K562 (cell line): Measurements from ENCODE around the gene MDC1. TPM values are rescaled to one million over a fixed set of nuclear protein-coding genes. Genes with fewer than 3 reads are reported as not detected.

Experiments used
- BCL6 ChIP-seq: fragments of 250-450 bp; sonication (Bioruptor Pico); IDR thresholded peaks from 2 replicates; pipeline ENCODE4 v1.4.0; 2020
- DPF2 ChIP-seq: fragments of 450-650 bp; IDR thresholded peaks from 2 replicates; pipeline ENCODE4 v1.6.1; 2016
- POLR3G ChIP-seq: IDR thresholded peaks from 2 replicates; pipeline ENCODE4 v1.6.1; 2011; ENCODE audit not compliant: insufficient read length, insufficient replicate concordance; ENCODE audit errors: extremely low read depth
- RBM34 ChIP-seq: fragments of 200-400 bp; formaldehyde crosslinking; IDR thresholded peaks from 2 replicates; pipeline ENCODE4 v1.6.1; 2018; ENCODE audit warnings: low read length, borderline replicate concordance; ENCODE audit not compliant: insufficient read depth
- TAF1 ChIP-seq: IDR thresholded peaks from 2 replicates; pipeline ENCODE4 v1.6.1; 2011; ENCODE audit warnings: mild to moderate bottlenecking, low read length, moderate library complexity; ENCODE audit not compliant: insufficient read depth, control insufficient read depth, severe bottlenecking; ENCODE audit errors: extremely low read depth
- TRIM25 ChIP-seq: fragments of 450-650 bp; IDR thresholded peaks from 2 replicates; pipeline ENCODE4 v1.7.0; 2016; ENCODE audit warnings: borderline replicate concordance
- ZNF184 ChIP-seq: sonication (generic); formaldehyde crosslinking; IDR thresholded peaks from 2 replicates; pipeline ENCODE4 v1.5.0; 2020; ENCODE audit warnings: missing genetic modification reagents
- ZNF384 ChIP-seq: IDR thresholded peaks from 2 replicates; pipeline ENCODE4 v1.6.1; 2012; ENCODE audit warnings: low read depth, low read length, improper control_type of control experiment
- ZZZ3 ChIP-seq: fragments of 450-650 bp; IDR thresholded peaks from 2 replicates; pipeline ENCODE4 v1.6.1; 2016; ENCODE audit warnings: antibody characterized with exemption, mild to moderate bottlenecking, moderate library complexity
- polyA plus RNA-seq, 8 experiments: library from polyadenylated mRNA; depleted of rRNA in 4 of 8; stranded (reverse) in 5 of 8; unstranded in 3 of 8; fragments of >200 nt; fragmentation: Nextera tagmentation in 2 of 8; fragmentation: Illumina TruSeq in 1 of 8; extraction: Ambion mirVana in 2 of 8; extraction: Trizol in 1 of 8; gene quantifications; 2 replicates each; pipeline versions ENCODE4 v1.2.1 to v1.2.3, GENCODE V29; 2011 to 2014; ENCODE audit warnings: inconsistent platforms in 1 of 8, missing spikeins in 1 of 8
- total RNA-seq, 7 experiments: library from RNA; depleted of rRNA in 6 of 7; stranded (reverse); fragments of >200 nt in 6 of 7; fragmentation: Illumina TruSeq in 2 of 7; extraction: Trizol in 2 of 7; gene quantifications; 2 replicates each; pipeline versions ENCODE4 v1.2.1 to v1.2.3, GENCODE V29; 2011 to 2021; ENCODE audit warnings: low replicate concordance in 1 of 7
- TF ChIP-seq, protein P1 (sequence below), 2 experiments: fragments of 450-650 bp; IDR thresholded peaks; 2 replicates each; pipeline ENCODE4 v1.6.1; 2016; ENCODE audit warnings: mild to moderate bottlenecking in 2 of 2, borderline replicate concordance in 1 of 2, low read depth in 1 of 2, moderate library complexity in 1 of 2
- TF ChIP-seq, protein P2 (sequence below): fragments of 250-450 bp; sonication (Bioruptor Pico); IDR thresholded peaks from 2 replicates; pipeline ENCODE4 v1.9.0; 2021; ENCODE audit warnings: mild to moderate bottlenecking
- TF ChIP-seq, protein P3 (sequence below): sonication (generic); formaldehyde crosslinking; IDR thresholded peaks from 2 replicates; pipeline ENCODE4 v1.8.1; 2023; ENCODE audit warnings: mild to moderate bottlenecking, missing genetic modification reagents

Gene MDC1
- total and polyA plus RNA-seq, 9 of the 15 experiments (the other 6 are each of a cell fraction or from before 2014, with no cell fraction given): 8.2 to 114 (median 20.0) TPM

DNA sequence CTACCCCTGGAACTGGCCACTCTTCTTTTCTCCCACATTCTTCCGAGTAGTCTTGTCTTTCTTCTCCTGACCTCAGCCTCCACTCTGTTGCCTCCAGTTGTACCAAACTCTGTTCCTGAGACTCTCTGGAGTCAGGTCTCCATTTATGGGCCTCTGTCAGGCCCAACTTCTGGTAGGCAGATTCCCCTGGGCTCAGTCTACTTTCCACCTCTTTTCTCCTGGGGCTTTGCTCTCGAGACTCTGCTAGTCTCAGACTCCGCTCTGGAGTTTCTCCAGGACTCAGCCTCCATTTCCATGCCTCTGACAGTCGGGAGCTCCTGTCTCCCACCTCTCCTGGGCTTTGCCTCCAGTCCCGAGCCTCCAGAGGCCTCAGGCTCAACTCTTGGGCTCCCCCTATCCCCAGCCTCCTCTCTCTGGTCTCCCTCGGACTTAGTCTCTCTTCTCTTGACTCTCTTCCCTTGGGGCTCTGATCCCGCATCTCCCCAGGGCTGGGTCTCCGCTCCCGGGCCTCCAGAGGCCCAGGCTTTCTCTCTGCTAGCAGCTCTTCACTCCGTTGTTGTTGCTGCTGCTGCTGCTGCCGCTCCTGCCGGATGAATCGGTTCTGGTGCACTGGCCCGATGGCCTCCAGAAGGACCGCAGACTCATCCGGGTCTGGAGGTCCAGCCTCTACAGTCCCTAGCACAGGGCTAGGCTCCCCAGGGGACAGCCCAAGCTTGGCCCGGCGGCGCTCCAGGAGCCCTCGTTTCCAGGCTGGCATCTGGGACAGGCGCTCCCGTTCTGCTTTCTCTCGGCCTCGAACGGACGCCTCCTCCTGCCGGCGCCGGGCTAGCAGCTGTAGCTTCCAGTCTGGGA, 31.7 kb downstream of the MDC1 start (continued):
- TF ChIP-seq, protein P1, sequence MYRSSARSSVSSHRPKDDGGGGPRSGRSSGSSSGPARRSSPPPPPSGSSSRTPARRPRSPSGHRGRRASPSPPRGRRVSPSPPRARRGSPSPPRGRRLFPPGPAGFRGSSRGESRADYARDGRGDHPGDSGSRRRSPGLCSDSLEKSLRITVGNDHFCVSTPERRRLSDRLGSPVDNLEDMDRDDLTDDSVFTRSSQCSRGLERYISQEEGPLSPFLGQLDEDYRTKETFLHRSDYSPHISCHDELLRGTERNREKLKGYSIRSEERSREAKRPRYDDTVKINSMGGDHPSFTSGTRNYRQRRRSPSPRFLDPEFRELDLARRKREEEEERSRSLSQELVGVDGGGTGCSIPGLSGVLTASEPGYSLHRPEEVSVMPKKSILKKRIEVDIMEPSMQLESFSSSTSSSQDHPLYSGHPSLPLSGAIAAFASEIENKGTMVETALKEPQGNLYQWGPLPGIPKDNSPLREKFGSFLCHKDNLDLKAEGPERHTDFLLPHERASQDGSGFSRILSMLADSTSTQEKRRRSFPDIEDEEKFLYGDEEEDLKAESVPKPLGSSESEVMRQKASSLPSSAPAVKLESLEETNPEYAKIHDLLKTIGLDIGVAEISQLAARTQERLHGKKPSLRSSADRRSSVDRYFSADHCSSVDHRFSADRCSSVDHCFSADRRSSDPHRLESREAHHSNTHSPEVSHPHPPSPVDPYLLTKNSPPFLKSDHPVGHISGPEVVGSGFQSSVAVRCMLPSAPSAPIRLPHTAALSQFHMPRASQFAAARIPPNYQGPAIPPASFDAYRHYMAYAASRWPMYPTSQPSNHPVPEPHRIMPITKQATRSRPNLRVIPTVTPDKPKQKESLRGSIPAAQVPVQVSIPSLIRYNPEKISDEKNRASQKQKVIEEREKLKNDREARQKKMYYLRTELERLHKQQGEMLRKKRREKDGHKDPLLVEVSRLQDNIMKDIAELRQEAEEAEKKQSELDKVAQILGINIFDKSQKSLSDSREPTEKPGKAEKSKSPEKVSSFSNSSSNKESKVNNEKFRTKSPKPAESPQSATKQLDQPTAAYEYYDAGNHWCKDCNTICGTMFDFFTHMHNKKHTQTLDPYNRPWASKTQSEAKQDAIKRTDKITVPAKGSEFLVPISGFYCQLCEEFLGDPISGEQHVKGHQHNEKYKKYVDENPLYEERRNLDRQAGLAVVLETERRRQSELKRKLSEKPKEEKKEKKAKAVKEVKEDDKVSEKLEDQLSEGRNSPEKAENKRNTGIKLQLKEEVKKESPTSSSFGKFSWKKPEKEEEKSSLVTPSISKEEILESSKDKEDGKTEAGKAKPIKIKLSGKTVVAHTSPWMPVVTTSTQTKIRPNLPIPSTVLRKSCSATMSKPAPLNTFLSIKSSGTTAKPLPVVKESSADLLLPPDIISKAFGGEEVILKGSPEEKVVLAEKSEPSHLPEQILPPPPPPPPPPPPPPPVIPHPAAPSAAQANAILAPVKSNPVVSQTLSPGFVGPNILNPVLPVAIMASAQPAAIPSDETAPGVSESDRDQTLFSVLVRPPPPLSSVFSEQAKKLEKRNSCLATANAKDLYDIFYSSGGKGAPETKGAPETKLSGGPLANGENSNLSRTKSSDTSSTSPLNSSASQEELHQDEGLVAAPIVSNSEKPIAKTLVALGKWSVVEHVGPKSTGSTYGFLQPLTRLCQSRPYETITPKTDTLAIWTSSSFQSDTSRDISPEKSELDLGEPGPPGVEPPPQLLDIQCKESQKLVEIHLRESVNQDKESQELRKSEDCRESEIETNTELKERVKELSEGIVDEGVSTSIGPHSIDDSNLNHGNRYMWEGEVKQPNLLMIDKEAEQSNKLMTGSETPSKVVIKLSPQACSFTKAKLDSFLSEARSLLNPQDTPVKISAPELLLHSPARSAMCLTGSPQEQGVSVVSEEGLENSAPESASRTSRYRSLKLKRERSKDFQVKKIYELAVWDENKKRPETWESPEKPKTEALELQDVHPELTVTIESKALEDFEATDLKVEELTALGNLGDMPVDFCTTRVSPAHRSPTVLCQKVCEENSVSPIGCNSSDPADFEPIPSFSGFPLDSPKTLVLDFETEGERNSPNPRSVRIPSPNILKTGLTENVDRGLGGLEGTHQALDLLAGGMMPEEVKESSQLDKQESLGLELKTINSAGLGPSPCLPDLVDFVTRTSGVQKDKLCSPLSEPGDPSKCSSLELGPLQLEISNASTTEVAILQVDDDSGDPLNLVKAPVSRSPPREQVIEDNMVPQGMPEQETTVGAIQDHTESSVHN (IDR thresholded peaks at IDR 0.05; ENCODE audit: borderline replicate concordance in 1 of 2, low read depth in 1 of 2): no peak
- no peak for TF ChIP-seq ZNF384
- TF ChIP-seq TAF1: no peak
- TF ChIP-seq ZZZ3: no peak
- no peak for TF ChIP-seq POLR3G
- no peak for TF ChIP-seq RBM34
- TF ChIP-seq BCL6 (CRISPR knock-in tag): 0 out of 2 replicates have a peak, but pooled peaks have one; percentile 27
- TF ChIP-seq, protein P2, sequence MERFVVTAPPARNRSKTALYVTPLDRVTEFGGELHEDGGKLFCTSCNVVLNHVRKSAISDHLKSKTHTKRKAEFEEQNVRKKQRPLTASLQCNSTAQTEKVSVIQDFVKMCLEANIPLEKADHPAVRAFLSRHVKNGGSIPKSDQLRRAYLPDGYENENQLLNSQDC (CRISPR knock-in tag): no peak
- TF ChIP-seq DPF2: no peak
- no peak for TF ChIP-seq TRIM25
- TF ChIP-seq ZNF184 (CRISPR knock-in tag): no peak
- TF ChIP-seq, protein P3, sequence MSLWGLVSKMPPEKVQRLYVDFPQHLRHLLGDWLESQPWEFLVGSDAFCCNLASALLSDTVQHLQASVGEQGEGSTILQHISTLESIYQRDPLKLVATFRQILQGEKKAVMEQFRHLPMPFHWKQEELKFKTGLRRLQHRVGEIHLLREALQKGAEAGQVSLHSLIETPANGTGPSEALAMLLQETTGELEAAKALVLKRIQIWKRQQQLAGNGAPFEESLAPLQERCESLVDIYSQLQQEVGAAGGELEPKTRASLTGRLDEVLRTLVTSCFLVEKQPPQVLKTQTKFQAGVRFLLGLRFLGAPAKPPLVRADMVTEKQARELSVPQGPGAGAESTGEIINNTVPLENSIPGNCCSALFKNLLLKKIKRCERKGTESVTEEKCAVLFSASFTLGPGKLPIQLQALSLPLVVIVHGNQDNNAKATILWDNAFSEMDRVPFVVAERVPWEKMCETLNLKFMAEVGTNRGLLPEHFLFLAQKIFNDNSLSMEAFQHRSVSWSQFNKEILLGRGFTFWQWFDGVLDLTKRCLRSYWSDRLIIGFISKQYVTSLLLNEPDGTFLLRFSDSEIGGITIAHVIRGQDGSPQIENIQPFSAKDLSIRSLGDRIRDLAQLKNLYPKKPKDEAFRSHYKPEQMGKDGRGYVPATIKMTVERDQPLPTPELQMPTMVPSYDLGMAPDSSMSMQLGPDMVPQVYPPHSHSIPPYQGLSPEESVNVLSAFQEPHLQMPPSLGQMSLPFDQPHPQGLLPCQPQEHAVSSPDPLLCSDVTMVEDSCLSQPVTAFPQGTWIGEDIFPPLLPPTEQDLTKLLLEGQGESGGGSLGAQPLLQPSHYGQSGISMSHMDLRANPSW (CRISPR knock-in tag): no peak
